ENCODE data around the gene FYN.

- no peak for TF ChIP-seq BACH1 (IDR thresholded peaks at IDR 0.05; ENCODE audit: low read length)
- TF ChIP-seq NRF1 (IDR thresholded peaks at IDR 0.05; ENCODE audit: low read depth, low read length) = no peak
- TF ChIP-seq CTCF (IDR thresholded peaks at IDR 0.05; ENCODE audit: control extremely low read depth in 1 of 3, insufficient read depth in 1 of 3, low read depth in 1 of 3, low read length in 3 of 3) = no peak
These were observed 34.3 kb downstream of the FYN start for GRCh38 chr6:111838749-111839484.
